T-cell (primary cell): ENCODE measurements around the gene CNDP2. TPM values are rescaled to one million over a fixed set of nuclear protein-coding genes. Genes with fewer than 3 reads are reported as not detected.
"Not testable (repeated sequence)": the region's sequence is repeated elsewhere in the genome, so short reads cannot be mapped to it uniquely, and the experiment has no call there.

Experiments
- ATAC-seq, 4 experiments: fragments of 200-7000 bp in 3 of 4; fragments of 150-1000 bp in 1 of 4; cut with Tn5 transposase; replicated peaks in 1 of 4; 1 replicate in 3 of 4; 2 replicates in 1 of 4; pipeline ENCODE4 v1.10.0; 2021; ENCODE audit warnings: moderate library complexity in 3 of 4, mild to moderate bottlenecking in 2 of 4, moderate number of reproducible peaks in 1 of 4
- CTCF ChIA-PET, 2 donors: fragments of 300-600 bp; sonication (Branson Sonifier 250); formaldehyde crosslinking; loops; one replicate each; lab custom pipeline; 2022; ENCODE audit warnings: antibody characterized with exemption in 2 of 2; lab: Charles Lee
- POLR2A ChIA-PET, 2 donors: fragments of 300-600 bp; sonication (Branson Sonifier 250); formaldehyde crosslinking; loops; one replicate each; lab custom pipeline; 2022; ENCODE audit warnings: antibody characterized with exemption in 2 of 2; lab: Charles Lee
- DNase-seq, 35 experiments: peaks; one replicate each; pipeline versions ENCODE4 v3.0.0 to v3.0.0-alpha.2; 2013 to 2023
- H3K27ac ChIP-seq: one replicate; pipeline ENCODE4 v1.5.1; 2013; ENCODE audit warnings: low read length
- H3K27me3 ChIP-seq, 2 experiments: replicated peaks in 1 of 2; 1 replicate in 1 of 2; 2 replicates in 1 of 2; pipeline versions ENCODE4 v1.6.1 to v1.7.0; 2013; ENCODE audit warnings: low read length in 1 of 2, mixed read lengths in 1 of 2; ENCODE audit not compliant: control insufficient read depth in 2 of 2, insufficient read depth in 2 of 2; ENCODE audit errors: extremely low read depth in 1 of 2
- H3K36me3 ChIP-seq, 2 donors: 1 replicate in 1 of 2; 2 replicates in 1 of 2; pipeline versions ENCODE4 v1.6.1 to v1.7.0; 2013; ENCODE audit warnings: low read length in 1 of 2; ENCODE audit not compliant: control insufficient read depth in 2 of 2, insufficient read depth in 1 of 2; ENCODE audit errors: extremely low read depth in 1 of 2
- H3K4me1 ChIP-seq, 2 experiments: 1 replicate in 1 of 2; 2 replicates in 1 of 2; pipeline versions ENCODE4 v1.6.1 to v1.7.0; 2013; ENCODE audit warnings: low read length in 2 of 2, mixed read lengths in 1 of 2; ENCODE audit not compliant: insufficient read depth in 2 of 2, control insufficient read depth in 1 of 2; ENCODE audit errors: extremely low read depth in 1 of 2
- H3K4me3 ChIP-seq, 2 donors: 1 replicate in 1 of 2; 2 replicates in 1 of 2; pipeline versions ENCODE4 v1.5.1 to v1.7.0; 2013; ENCODE audit warnings: mild to moderate bottlenecking in 2 of 2, low read length in 1 of 2, moderate library complexity in 1 of 2; ENCODE audit not compliant: control insufficient read depth in 1 of 2; ENCODE audit errors: extremely low read depth in 1 of 2
- H3K9me3 ChIP-seq: 2 replicates; pipeline ENCODE4 v1.7.0; 2013
- H3K27ac Mint-ChIP-seq, 2 donors: one replicate each; pipeline ENCODE4 v1.8.0; 2020 to 2021; ENCODE audit warnings: mild to moderate bottlenecking in 2 of 2, mixed read lengths in 2 of 2
- H3K27me3 Mint-ChIP-seq, 2 donors: one replicate each; pipeline ENCODE4 v1.8.0; 2021 to 2022; ENCODE audit warnings: mixed read lengths in 2 of 2
- H3K36me3 Mint-ChIP-seq: one replicate; pipeline ENCODE4 v1.8.0; 2021; ENCODE audit warnings: mixed read lengths
- H3K4me1 Mint-ChIP-seq, 3 donors: one replicate each; pipeline ENCODE4 v1.8.0; 2020 to 2022; ENCODE audit warnings: mixed read lengths in 3 of 3, mild to moderate bottlenecking in 1 of 3
- H3K4me3 Mint-ChIP-seq, 3 donors: one replicate each; pipeline ENCODE4 v1.8.0; 2020 to 2022; ENCODE audit warnings: mild to moderate bottlenecking in 3 of 3, mixed read lengths in 3 of 3, moderate library complexity in 3 of 3
- H3K9me3 Mint-ChIP-seq, 3 donors: one replicate each; pipeline ENCODE4 v1.8.0; 2020 to 2022; ENCODE audit warnings: mixed read lengths in 3 of 3
- WGBS: methylation state at CpG from one replicate; pipeline ENCODE4 v1.1.5; 2013; ENCODE audit warnings: missing lambda C conversion rate; ENCODE audit not compliant: insufficient coverage; 5-methylcytosine and 5-hydroxymethylcytosine counted together
- total RNA-seq, 35 experiments: library from RNA in 6 of 35; stranded (reverse) in 6 of 35; fragments of 120-200 nt in 1 of 35; gene quantifications; one replicate each; pipeline versions ENCODE4 v1.2.1 to v1.2.4 and lab custom pipeline; 2013 to 2026

CNDP2 gene
- total RNA-seq, 5 donors from 2014 or later (not counting 1 experiment from before 2014, with no cell fraction given) = 113 to 150 (median 137) TPM

- Mint-ChIP-seq H3K4me3 (no peak overlapping the region), H3K9me3 (no peaks in the 10 kb centered on the region), H3K27ac (no peak overlapping the region), H3K27me3 (peaks cover 24 to 25% of the 10 kb centered on the region in 2 donors), H3K4me1 (no peaks in the 10 kb centered on the region), H3K36me3 (no peaks in the 10 kb centered on the region)
- Histone ChIP-seq H3K4me3 (no peak overlapping the region), H3K9me3 (no peaks in the 10 kb centered on the region), H3K36me3 (no peaks in the 10 kb centered on the region), H3K27me3 (peaks cover 0 to 22% of the 10 kb centered on the region in 2 experiments), H3K4me1 (no peaks in the 10 kb centered on the region), H3K27ac (no peak overlapping the region)
- ChIA-PET POLR2A (no interaction called here), CTCF (interaction anchor here (0.5 to 1.4 kb wide), 3 partner anchors 66 to 411 kb away, joined by 3 to 5 read pairs (median 3); no protein-coding TSS in a partner anchor)
- ATAC-seq (no peak), DNase-seq (no peak)
- 93% methylated on average over 2 of the region's 11 CpGs for WGBS
These were observed 60.0 kb downstream of the CNDP2 start for GRCh38 chr18:74556126-74556525.

GRCh38 chr18:74558096-74558495 lies 61.9 kb downstream of the CNDP2 start:
- Histone ChIP-seq H3K27me3 (peaks cover 0 to 22% of the 10 kb centered on the region in 2 experiments), H3K4me3 (no peak overlapping the region), H3K9me3 (no peaks in the 10 kb centered on the region), H3K36me3 (no peaks in the 10 kb centered on the region), H3K27ac (no peak overlapping the region), H3K4me1 (no peaks in the 10 kb centered on the region)
- Mint-ChIP-seq H3K4me3 (no peak overlapping the region), H3K27me3 (peaks cover 22 to 25% of the 10 kb centered on the region in 2 donors), H3K4me1 (no peaks in the 10 kb centered on the region), H3K9me3 (no peaks in the 10 kb centered on the region), H3K27ac (no peak overlapping the region), H3K36me3 (no peaks in the 10 kb centered on the region)
- ChIA-PET POLR2A (no interaction called here), CTCF (no interaction called here)
- DNase-seq (no peak), ATAC-seq (no peak)
- no CpG with 5 or more reads among the region's 4 CpGs for WGBS

GRCh38 chr18:74562131-74562730 lies 66.1 kb downstream of the CNDP2 start:
- ATAC-seq = no peak
- Mint-ChIP-seq H3K27me3 (peaks cover 11% of the 10 kb centered on the region in 2 donors), H3K4me3 (no peak overlapping the region), H3K27ac (no peak overlapping the region), H3K9me3 (peaks cover 0 to 7% (median 2%) of the 10 kb centered on the region in 3 donors), H3K36me3 (peaks cover 10% of the 10 kb centered on the region), H3K4me1 (no peaks in the 10 kb centered on the region)
- 89% methylated on average over 3 of the region's 4 CpGs for whole genome bisulfite sequencing
- POLR2A ChIA-PET = no interaction called here
- CTCF ChIA-PET = interaction anchor here (0.8 to 1.1 kb wide), 2 partner anchors 12 to 563 kb away, joined by 3 read pairs; no protein-coding TSS in a partner anchor
- Histone ChIP-seq H3K27ac (no peak overlapping the region), H3K36me3 (no peaks in the 10 kb centered on the region), H3K27me3 (peaks cover 0 to 11% of the 10 kb centered on the region in 2 experiments), H3K4me1 (no peaks in the 10 kb centered on the region), H3K9me3 (no peaks in the 10 kb centered on the region), H3K4me3 (no peak overlapping the region)
- DNase-seq = no peak

GRCh38 chr18:74562775-74563174 lies 66.6 kb downstream of the CNDP2 start:
- H3K4me1 Mint-ChIP-seq = no peaks in the 10 kb centered on the region
- Histone ChIP-seq H3K36me3 (no peaks in the 10 kb centered on the region), H3K4me1 (no peaks in the 10 kb centered on the region), H3K4me3 (no peak overlapping the region), H3K9me3 (no peaks in the 10 kb centered on the region), H3K27me3 (peaks cover 0 to 12% of the 10 kb centered on the region in 2 experiments), H3K27ac (no peak overlapping the region)
- ATAC-seq (no peak), DNase-seq (no peak)
- H3K36me3 Mint-ChIP-seq = peaks cover 11% of the 10 kb centered on the region
- 61% methylated on average over 4 of the region's 4 CpGs for WGBS
- peaks cover 0 to 8% (median 2%) of the 10 kb centered on the region in 3 donors for H3K9me3 Mint-ChIP-seq
- CTCF ChIA-PET = interaction anchor here in 1 of 2 donors (0.8 kb wide), 1 partner anchor 563 kb away, joined by 3 read pairs; no protein-coding TSS in a partner anchor
- peaks cover 10% of the 10 kb centered on the region in 2 donors for H3K27me3 Mint-ChIP-seq
- H3K4me3 Mint-ChIP-seq = no peak overlapping the region
- no peak overlapping the region for H3K27ac Mint-ChIP-seq
- POLR2A ChIA-PET = no interaction called here

- Mint-ChIP-seq H3K9me3 (peaks cover 0 to 8% (median 2%) of the 10 kb centered on the region in 3 donors), H3K4me3 (no peak overlapping the region), H3K27me3 (peaks cover 19% of the 10 kb centered on the region in 2 donors), H3K36me3 (peaks cover 11% of the 10 kb centered on the region), H3K27ac (no peak overlapping the region), H3K4me1 (no peaks in the 10 kb centered on the region)
- Histone ChIP-seq H3K4me1 (no peaks in the 10 kb centered on the region), H3K36me3 (no peaks in the 10 kb centered on the region), H3K4me3 (no peak overlapping the region), H3K9me3 (no peaks in the 10 kb centered on the region), H3K27ac (no peak overlapping the region), H3K27me3 (peaks cover 0 to 13% of the 10 kb centered on the region in 2 experiments)
- no CpG with 5 or more reads among the region's 3 CpGs for WGBS
- ChIA-PET POLR2A (no interaction called here), CTCF (interaction anchor here in 1 of 2 donors (1.0 kb wide), 1 partner anchor 17 kb away, joined by 3 read pairs; no protein-coding TSS in a partner anchor)
- ATAC-seq (no peak), DNase-seq (no peak)
These were observed 67.8 kb downstream of the CNDP2 start for GRCh38 chr18:74563999-74564398.

GRCh38 chr18:74565164-74565563 lies 69.0 kb downstream of the CNDP2 start:
- H3K4me3 Mint-ChIP-seq, H3K27ac ChIP-seq, ATAC-seq, DNase-seq, H3K4me1 Mint-ChIP-seq, H3K9me3 ChIP-seq, H3K27ac Mint-ChIP-seq, H3K4me1 ChIP-seq, H3K36me3 ChIP-seq, H3K4me3 ChIP-seq, H3K9me3 Mint-ChIP-seq: not testable (repeated sequence)
- ChIA-PET CTCF (interaction anchor here in 1 of 2 donors (0.6 kb wide), 1 partner anchor 107 kb away, joined by 3 read pairs; no protein-coding TSS in a partner anchor), POLR2A (interaction anchor here in 1 of 2 donors (0.7 kb wide), 1 partner anchor 332 kb away, joined by 3 read pairs; no protein-coding TSS in a partner anchor)
- peaks cover 24 to 25% of the 10 kb centered on the region in 2 donors for H3K27me3 Mint-ChIP-seq
- peaks cover 0 to 12% of the 10 kb centered on the region in 2 experiments for H3K27me3 ChIP-seq
- no CpG with 5 or more reads among the region's 1 CpG for WGBS
- H3K36me3 Mint-ChIP-seq = peaks cover 11% of the 10 kb centered on the region
